Stimulated activated CD8-positive, alpha-beta memory T cell treated with anti-CD3 and anti-CD28 coated beads, Interleukin-4, amount 100 ng/mL, for 24 hours (primary cell): Measurements from ENCODE around the gene TOMM22.

ENCODE experiments used
- DNase-seq: peaks from one replicate; pipeline ENCODE4 v3.0.0-alpha.2; 2020; ENCODE audit warnings: low read depth

Gene TOMM22

DNA sequence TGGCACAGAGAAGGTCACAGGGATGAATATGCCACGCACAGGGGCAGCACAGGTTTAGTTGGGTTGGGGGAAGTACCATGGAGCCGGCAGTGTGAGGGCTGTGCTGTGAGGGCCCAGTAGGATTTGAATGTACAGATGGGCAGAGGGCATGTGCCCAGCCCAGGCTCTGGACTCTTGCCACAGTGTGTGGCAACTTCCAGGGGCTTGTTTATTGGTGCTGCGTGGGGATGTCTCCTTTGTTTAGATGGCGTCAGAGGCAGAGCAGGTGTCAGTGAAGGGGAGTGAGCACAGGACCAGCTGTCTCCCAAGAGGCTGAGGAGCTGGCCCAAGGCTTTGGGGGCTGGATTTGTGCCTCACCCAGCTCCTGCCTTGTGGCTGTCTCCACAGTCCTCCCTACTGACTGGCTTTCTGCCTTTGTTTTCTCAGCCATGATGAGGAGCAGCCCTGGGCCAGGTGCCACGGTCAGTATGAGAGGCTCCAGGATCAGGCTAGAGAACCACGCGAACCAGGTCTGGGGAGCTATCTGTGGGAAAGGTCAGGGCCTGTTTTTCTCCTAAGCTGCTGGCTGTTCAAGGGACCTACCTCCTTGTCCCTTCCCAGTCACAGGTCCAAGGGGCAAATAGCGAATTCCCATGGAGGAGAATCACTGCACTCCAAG lies 52.1 kb downstream of the TOMM22 start:
- no peak for DNase-seq

DNA sequence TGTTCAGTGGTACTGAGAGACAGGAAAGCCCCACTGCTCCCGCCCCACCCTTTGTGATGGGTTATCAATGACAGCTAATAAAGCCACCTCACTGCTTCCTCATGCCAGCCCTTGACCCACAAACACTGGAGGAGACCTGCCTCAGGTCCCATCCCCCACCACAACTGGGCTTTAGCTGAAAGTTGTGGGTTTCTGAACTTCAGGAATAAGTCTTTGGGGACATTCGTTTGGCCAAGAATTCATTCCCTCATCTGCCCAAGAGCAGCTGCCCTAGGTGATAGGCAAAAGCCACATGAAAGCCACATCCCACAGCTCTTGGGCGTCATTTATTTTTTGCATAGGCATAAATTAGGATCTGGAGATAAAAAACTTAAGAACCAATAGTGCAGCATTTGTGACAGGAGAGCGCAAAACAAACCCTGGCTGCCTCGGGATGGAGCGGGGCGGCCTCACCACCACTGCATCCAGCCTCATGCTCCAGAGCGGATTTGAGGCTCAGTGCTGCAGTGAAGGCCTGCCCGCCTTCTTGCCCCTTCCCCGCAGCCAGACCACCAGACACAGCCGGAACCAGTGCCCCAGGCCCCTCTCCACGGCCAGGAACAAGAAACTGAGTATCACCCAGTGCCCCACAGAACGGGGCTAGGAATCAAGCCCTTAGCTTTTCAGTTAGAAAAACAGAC lies 52.8 kb downstream of the TOMM22 start:
- DNase-seq, result no peak
